Liver (tissue), 9 donors: ENCODE measurements around the gene ADGRA1. TPM values are rescaled to one million over a fixed set of nuclear protein-coding genes. Genes with fewer than 3 reads are reported as not detected.

Experiments
- DNase-seq: peaks from one replicate; pipeline ENCODE4 v3.0.0-alpha.2; 2017; ENCODE audit warnings: low spot score
- H3K27ac ChIP-seq, 2 donors: one replicate each; pipeline ENCODE4 v1.7.0; 2013; ENCODE audit warnings: inconsistent platforms in 2 of 2, low read length in 2 of 2, control low read depth in 1 of 2, low read depth in 1 of 2, mild to moderate bottlenecking in 1 of 2
- H3K27me3 ChIP-seq, 4 donors: one replicate each; pipeline versions ENCODE4 v1.6.1 to v1.7.0; 2013; ENCODE audit warnings: low read length in 3 of 4, inconsistent platforms in 1 of 4, mild to moderate bottlenecking in 1 of 4, moderate library complexity in 1 of 4; ENCODE audit not compliant: control insufficient read depth in 4 of 4, insufficient read depth in 4 of 4
- H3K36me3 ChIP-seq, 4 donors: one replicate each; pipeline versions ENCODE4 v1.6.1 to v1.7.0; 2013; ENCODE audit warnings: low read length in 3 of 4, mild to moderate bottlenecking in 3 of 4, low read depth in 1 of 4, moderate library complexity in 1 of 4; ENCODE audit not compliant: control insufficient read depth in 4 of 4, insufficient read depth in 3 of 4
- H3K4me1 ChIP-seq, 4 donors: one replicate each; pipeline versions ENCODE4 v1.6.1 to v1.7.0; 2013; ENCODE audit warnings: low read length in 3 of 4, mild to moderate bottlenecking in 3 of 4, moderate library complexity in 1 of 4; ENCODE audit not compliant: control insufficient read depth in 4 of 4, insufficient read depth in 4 of 4
- H3K4me3 ChIP-seq, 3 donors: one replicate each; pipeline versions ENCODE4 v1.6.1 to v1.7.0; 2013; ENCODE audit warnings: low read length in 3 of 3, control low read depth in 1 of 3, low read depth in 1 of 3, mild to moderate bottlenecking in 1 of 3
- H3K9ac ChIP-seq, 2 donors: one replicate each; pipeline ENCODE4 v1.7.0; 2013; ENCODE audit warnings: low read length in 2 of 2, mild to moderate bottlenecking in 2 of 2, moderate library complexity in 2 of 2, control low read depth in 1 of 2, low read depth in 1 of 2
- H3K9me3 ChIP-seq, 4 donors: one replicate each; pipeline versions ENCODE4 v1.6.1 to v1.7.0; 2013; ENCODE audit warnings: low read length in 3 of 4; ENCODE audit not compliant: control insufficient read depth in 4 of 4
- CTCF ChIP-seq: fragments of 150-350 bp; IDR thresholded peaks from 2 replicates; pipeline ENCODE4 v1.5.1; 2017; ENCODE audit warnings: improper control_type of control experiment, low read depth, low read length; ENCODE audit not compliant: missing input control
- EGR1 ChIP-seq, 2 donors: IDR thresholded peaks; 2 replicates each; pipeline ENCODE4 v1.6.1; 2016 to 2018; ENCODE audit warnings: antibody characterized with exemption in 2 of 2, low read depth in 2 of 2
- FOXA1 ChIP-seq: IDR thresholded peaks from 2 replicates; pipeline ENCODE4 v1.6.1; 2016; ENCODE audit warnings: antibody characterized with exemption
- FOXA2 ChIP-seq: IDR thresholded peaks from 2 replicates; pipeline ENCODE4 v1.6.1; 2016; ENCODE audit warnings: antibody characterized with exemption
- GABPA ChIP-seq, 2 donors: IDR thresholded peaks in 1 of 2; conservative IDR thresholded peaks in 1 of 2; 2 replicates each; pipeline ENCODE4 v1.6.1; 2016; ENCODE audit warnings: antibody characterized with exemption in 2 of 2, mild to moderate bottlenecking in 1 of 2, moderate library complexity in 1 of 2
- HNF4A ChIP-seq, 2 donors: conservative IDR thresholded peaks; 2 replicates each; pipeline ENCODE4 v1.6.1; 2016; ENCODE audit warnings: antibody characterized with exemption in 2 of 2, mild to moderate bottlenecking in 2 of 2
- HNF4G ChIP-seq: IDR thresholded peaks from 2 replicates; pipeline ENCODE4 v1.6.1; 2016; ENCODE audit warnings: antibody characterized with exemption
- JUND ChIP-seq, 2 donors: IDR thresholded peaks; 2 replicates each; pipeline ENCODE4 v1.6.1; 2016; ENCODE audit warnings: antibody characterized with exemption in 2 of 2
- MAX ChIP-seq: IDR thresholded peaks from 2 replicates; pipeline ENCODE4 v1.6.1; 2016; ENCODE audit warnings: antibody characterized with exemption
- NR2F2 ChIP-seq: IDR thresholded peaks from 2 replicates; pipeline ENCODE4 v1.6.1; 2016; ENCODE audit warnings: antibody characterized with exemption
- RAD21 ChIP-seq, 2 donors: IDR thresholded peaks; 2 replicates each; pipeline ENCODE4 v1.6.1; 2016; ENCODE audit warnings: antibody characterized with exemption in 2 of 2, mild to moderate bottlenecking in 2 of 2
- REST ChIP-seq: IDR thresholded peaks from 2 replicates; pipeline ENCODE4 v1.6.1; 2016; ENCODE audit warnings: antibody characterized with exemption, mild to moderate bottlenecking
- RXRA ChIP-seq, 2 donors: IDR thresholded peaks; 2 replicates each; pipeline ENCODE4 v1.6.1; 2017 to 2018; ENCODE audit warnings: antibody characterized with exemption in 2 of 2, mild to moderate bottlenecking in 1 of 2
- SP1 ChIP-seq: IDR thresholded peaks from 2 replicates; pipeline ENCODE4 v1.6.1; 2018; ENCODE audit warnings: antibody characterized with exemption, mild to moderate bottlenecking
- TAF1 ChIP-seq: conservative IDR thresholded peaks from 2 replicates; pipeline ENCODE4 v1.6.1; 2016; ENCODE audit warnings: antibody characterized with exemption, mild to moderate bottlenecking
- YY1 ChIP-seq: IDR thresholded peaks from 2 replicates; pipeline ENCODE4 v1.6.1; 2016; ENCODE audit warnings: antibody characterized with exemption, mild to moderate bottlenecking
- WGBS: extraction: QIAGEN DNeasy Blood & Tissue Kit; methylation state at CpG from one replicate; pipeline ENCODE4 v1.1.7; 2013; 5-methylcytosine and 5-hydroxymethylcytosine counted together
- polyA plus RNA-seq, 2 donors: library from polyadenylated mRNA; stranded (reverse) in 1 of 2; unstranded in 1 of 2; fragments of 200-250 nt in 1 of 2; fragments of >200 nt in 1 of 2; fragmentation: Nextera tagmentation in 1 of 2; extraction: Ambion mirVana in 1 of 2; gene quantifications; one replicate each; pipeline versions ENCODE4 v1.2.1 to v1.2.3, GENCODE V29; 2013 to 2015
- total RNA-seq, 2 donors: library from RNA; depleted of rRNA; stranded (reverse); fragments of >200 nt; gene quantifications; one replicate each; pipeline ENCODE4 v1.2.3, GENCODE V29; 2014
- TF ChIP-seq, protein P1 (sequence below): IDR thresholded peaks from 2 replicates; pipeline ENCODE4 v1.6.1; 2016; ENCODE audit warnings: antibody characterized with exemption
- TF ChIP-seq, protein P2 (sequence below): IDR thresholded peaks from 2 replicates; pipeline ENCODE4 v1.6.1; 2016; ENCODE audit warnings: antibody characterized with exemption
- donor health status: healthy.
- donor health status: healthy.
- donor health status: healthy.
- donor health status: healthy.
- donor health status: healthy.

ADGRA1 gene
- total and polyA plus RNA-seq, 4 donors: 0.08 to 0.70 (median 0.12) TPM; not detected in 1

DNA sequence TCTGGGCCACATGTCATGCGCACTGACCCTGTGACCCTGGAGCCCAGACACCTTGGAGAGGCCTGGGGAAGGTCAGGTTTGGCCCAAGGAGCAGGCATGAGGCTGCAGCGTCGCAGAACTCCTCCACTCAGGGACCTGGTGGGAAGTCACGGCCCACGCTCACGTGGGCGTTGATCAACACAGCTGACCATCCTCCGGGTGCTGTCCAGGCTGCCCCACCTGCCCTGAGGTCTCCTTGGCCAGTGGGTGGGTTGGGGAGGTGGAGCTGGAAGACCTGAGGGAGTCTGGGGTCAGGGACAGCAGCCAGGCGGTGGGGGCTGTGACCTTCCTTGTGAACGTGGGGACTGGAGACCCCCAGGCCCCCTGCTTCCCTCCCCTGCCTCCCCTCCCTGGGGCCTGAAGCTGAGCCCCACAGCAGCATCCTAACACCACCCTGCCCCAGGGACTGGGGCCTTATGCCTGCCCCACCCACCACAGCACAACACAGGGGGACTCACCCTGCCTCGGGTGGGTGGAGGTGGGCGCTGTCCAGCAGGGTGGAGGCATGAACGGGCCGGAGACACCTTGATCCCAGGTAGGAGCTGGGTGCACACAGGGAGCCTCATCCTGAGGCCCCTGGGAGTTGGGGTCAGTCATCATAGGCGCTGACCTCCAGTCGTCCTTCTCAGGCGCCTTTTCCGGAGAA lies 44.0 kb upstream of the ADGRA1 start:
- Histone ChIP-seq H3K4me1 (no peaks in the 10 kb centered on the region), H3K27ac (no peak overlapping the region), H3K27me3 (peaks cover 0 to 2% (median 0%) of the 10 kb centered on the region in 4 donors), H3K4me3 (no peak overlapping the region), H3K36me3 (no peaks in the 10 kb centered on the region), H3K9ac (no peak overlapping the region), H3K9me3 (no peaks in the 10 kb centered on the region)
- WGBS: 70% methylated on average over 18 of the region's 18 CpGs
- TF ChIP-seq FOXA2: no peak
- TF ChIP-seq EGR1 (IDR thresholded peaks at IDR 0.05; ENCODE audit: low read depth in 2 of 2): no peak
- no peak for TF ChIP-seq HNF4A (conservative IDR thresholded peaks at IDR 0.05)
- TF ChIP-seq RAD21 (IDR thresholded peaks at IDR 0.05): no peak
- TF ChIP-seq JUND (IDR thresholded peaks at IDR 0.05): no peak
- TF ChIP-seq FOXA1: no peak
- TF ChIP-seq NR2F2: no peak
- no peak for TF ChIP-seq RXRA (IDR thresholded peaks at IDR 0.05)
- no peak for TF ChIP-seq GABPA (IDR thresholded peaks at IDR 0.05 in 1 of 2, conservative IDR thresholded peaks at IDR 0.05 in 1 of 2)
- TF ChIP-seq, protein P1, sequence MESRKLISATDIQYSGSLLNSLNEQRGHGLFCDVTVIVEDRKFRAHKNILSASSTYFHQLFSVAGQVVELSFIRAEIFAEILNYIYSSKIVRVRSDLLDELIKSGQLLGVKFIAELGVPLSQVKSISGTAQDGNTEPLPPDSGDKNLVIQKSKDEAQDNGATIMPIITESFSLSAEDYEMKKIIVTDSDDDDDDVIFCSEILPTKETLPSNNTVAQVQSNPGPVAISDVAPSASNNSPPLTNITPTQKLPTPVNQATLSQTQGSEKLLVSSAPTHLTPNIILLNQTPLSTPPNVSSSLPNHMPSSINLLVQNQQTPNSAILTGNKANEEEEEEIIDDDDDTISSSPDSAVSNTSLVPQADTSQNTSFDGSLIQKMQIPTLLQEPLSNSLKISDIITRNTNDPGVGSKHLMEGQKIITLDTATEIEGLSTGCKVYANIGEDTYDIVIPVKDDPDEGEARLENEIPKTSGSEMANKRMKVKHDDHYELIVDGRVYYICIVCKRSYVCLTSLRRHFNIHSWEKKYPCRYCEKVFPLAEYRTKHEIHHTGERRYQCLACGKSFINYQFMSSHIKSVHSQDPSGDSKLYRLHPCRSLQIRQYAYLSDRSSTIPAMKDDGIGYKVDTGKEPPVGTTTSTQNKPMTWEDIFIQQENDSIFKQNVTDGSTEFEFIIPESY: no peak
- TF ChIP-seq HNF4G: no peak
- TF ChIP-seq CTCF: no peak
- TF ChIP-seq REST: no peak
- no peak for TF ChIP-seq TAF1
- TF ChIP-seq MAX: no peak
- no peak for TF ChIP-seq SP1
- TF ChIP-seq, protein P2, sequence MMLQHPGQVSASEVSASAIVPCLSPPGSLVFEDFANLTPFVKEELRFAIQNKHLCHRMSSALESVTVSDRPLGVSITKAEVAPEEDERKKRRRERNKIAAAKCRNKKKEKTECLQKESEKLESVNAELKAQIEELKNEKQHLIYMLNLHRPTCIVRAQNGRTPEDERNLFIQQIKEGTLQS: no peak
- no peak for TF ChIP-seq YY1
- DNase-seq: no peak
